Liver (tissue), 9 donors: ENCODE data around the gene USP24. TPM values are rescaled to one million over a fixed set of nuclear protein-coding genes. Genes with fewer than 3 reads are reported as not detected.

Experiments
- DNase-seq: peaks from one replicate; pipeline ENCODE4 v3.0.0-alpha.2; 2017; ENCODE audit warnings: low spot score
- H3K27ac ChIP-seq, 2 donors: one replicate each; pipeline ENCODE4 v1.7.0; 2013; ENCODE audit warnings: inconsistent platforms in 2 of 2, low read length in 2 of 2, control low read depth in 1 of 2, low read depth in 1 of 2, mild to moderate bottlenecking in 1 of 2
- H3K27me3 ChIP-seq, 4 donors: one replicate each; pipeline versions ENCODE4 v1.6.1 to v1.7.0; 2013; ENCODE audit warnings: low read length in 3 of 4, inconsistent platforms in 1 of 4, mild to moderate bottlenecking in 1 of 4, moderate library complexity in 1 of 4; ENCODE audit not compliant: control insufficient read depth in 4 of 4, insufficient read depth in 4 of 4
- H3K36me3 ChIP-seq, 4 donors: one replicate each; pipeline versions ENCODE4 v1.6.1 to v1.7.0; 2013; ENCODE audit warnings: low read length in 3 of 4, mild to moderate bottlenecking in 3 of 4, low read depth in 1 of 4, moderate library complexity in 1 of 4; ENCODE audit not compliant: control insufficient read depth in 4 of 4, insufficient read depth in 3 of 4
- H3K4me1 ChIP-seq, 4 donors: one replicate each; pipeline versions ENCODE4 v1.6.1 to v1.7.0; 2013; ENCODE audit warnings: low read length in 3 of 4, mild to moderate bottlenecking in 3 of 4, moderate library complexity in 1 of 4; ENCODE audit not compliant: control insufficient read depth in 4 of 4, insufficient read depth in 4 of 4
- H3K4me3 ChIP-seq, 3 donors: one replicate each; pipeline versions ENCODE4 v1.6.1 to v1.7.0; 2013; ENCODE audit warnings: low read length in 3 of 3, control low read depth in 1 of 3, low read depth in 1 of 3, mild to moderate bottlenecking in 1 of 3
- H3K9ac ChIP-seq, 2 donors: one replicate each; pipeline ENCODE4 v1.7.0; 2013; ENCODE audit warnings: low read length in 2 of 2, mild to moderate bottlenecking in 2 of 2, moderate library complexity in 2 of 2, control low read depth in 1 of 2, low read depth in 1 of 2
- H3K9me3 ChIP-seq, 4 donors: one replicate each; pipeline versions ENCODE4 v1.6.1 to v1.7.0; 2013; ENCODE audit warnings: low read length in 3 of 4; ENCODE audit not compliant: control insufficient read depth in 4 of 4
- ATF3 ChIP-seq: IDR thresholded peaks from 2 replicates; pipeline ENCODE4 v1.6.1; 2016; ENCODE audit warnings: antibody characterized with exemption
- EGR1 ChIP-seq, 2 donors: IDR thresholded peaks; 2 replicates each; pipeline ENCODE4 v1.6.1; 2016 to 2018; ENCODE audit warnings: antibody characterized with exemption in 2 of 2, low read depth in 2 of 2
- GABPA ChIP-seq, 2 donors: IDR thresholded peaks in 1 of 2; conservative IDR thresholded peaks in 1 of 2; 2 replicates each; pipeline ENCODE4 v1.6.1; 2016; ENCODE audit warnings: antibody characterized with exemption in 2 of 2, mild to moderate bottlenecking in 1 of 2, moderate library complexity in 1 of 2
- HNF4A ChIP-seq, 2 donors: conservative IDR thresholded peaks; 2 replicates each; pipeline ENCODE4 v1.6.1; 2016; ENCODE audit warnings: antibody characterized with exemption in 2 of 2, mild to moderate bottlenecking in 2 of 2
- JUND ChIP-seq, 2 donors: IDR thresholded peaks; 2 replicates each; pipeline ENCODE4 v1.6.1; 2016; ENCODE audit warnings: antibody characterized with exemption in 2 of 2
- NR2F2 ChIP-seq: IDR thresholded peaks from 2 replicates; pipeline ENCODE4 v1.6.1; 2016; ENCODE audit warnings: antibody characterized with exemption
- RAD21 ChIP-seq, 2 donors: IDR thresholded peaks; 2 replicates each; pipeline ENCODE4 v1.6.1; 2016; ENCODE audit warnings: antibody characterized with exemption in 2 of 2, mild to moderate bottlenecking in 2 of 2
- RXRA ChIP-seq, 2 donors: IDR thresholded peaks; 2 replicates each; pipeline ENCODE4 v1.6.1; 2017 to 2018; ENCODE audit warnings: antibody characterized with exemption in 2 of 2, mild to moderate bottlenecking in 1 of 2
- SP1 ChIP-seq: IDR thresholded peaks from 2 replicates; pipeline ENCODE4 v1.6.1; 2018; ENCODE audit warnings: antibody characterized with exemption, mild to moderate bottlenecking
- TAF1 ChIP-seq: conservative IDR thresholded peaks from 2 replicates; pipeline ENCODE4 v1.6.1; 2016; ENCODE audit warnings: antibody characterized with exemption, mild to moderate bottlenecking
- YY1 ChIP-seq: IDR thresholded peaks from 2 replicates; pipeline ENCODE4 v1.6.1; 2016; ENCODE audit warnings: antibody characterized with exemption, mild to moderate bottlenecking
- WGBS: extraction: QIAGEN DNeasy Blood & Tissue Kit; methylation state at CpG from one replicate; pipeline ENCODE4 v1.1.7; 2013; 5-methylcytosine and 5-hydroxymethylcytosine counted together
- polyA plus RNA-seq, 2 donors: library from polyadenylated mRNA; stranded (reverse) in 1 of 2; unstranded in 1 of 2; fragments of 200-250 nt in 1 of 2; fragments of >200 nt in 1 of 2; fragmentation: Nextera tagmentation in 1 of 2; extraction: Ambion mirVana in 1 of 2; gene quantifications; one replicate each; pipeline versions ENCODE4 v1.2.1 to v1.2.3, GENCODE V29; 2013 to 2015
- total RNA-seq, 2 donors: library from RNA; depleted of rRNA; stranded (reverse); fragments of >200 nt; gene quantifications; one replicate each; pipeline ENCODE4 v1.2.3, GENCODE V29; 2014
- TF ChIP-seq, protein P1 (sequence below): IDR thresholded peaks from 2 replicates; pipeline ENCODE4 v1.6.1; 2016; ENCODE audit warnings: antibody characterized with exemption
- TF ChIP-seq, protein P2 (sequence below): IDR thresholded peaks from 2 replicates; pipeline ENCODE4 v1.6.1; 2016; ENCODE audit warnings: antibody characterized with exemption, mild to moderate bottlenecking
- donor health status: healthy.
- donor health status: healthy.
- donor health status: healthy.
- donor health status: healthy.
- donor health status: healthy.

USP24 gene
- total and polyA plus RNA-seq, 4 donors: 7.0 to 75.8 (median 20.3) TPM

GRCh38 chr1:55087439-55087838 is 127.7 kb downstream of the USP24 start (continued):
- TF ChIP-seq, protein P1, sequence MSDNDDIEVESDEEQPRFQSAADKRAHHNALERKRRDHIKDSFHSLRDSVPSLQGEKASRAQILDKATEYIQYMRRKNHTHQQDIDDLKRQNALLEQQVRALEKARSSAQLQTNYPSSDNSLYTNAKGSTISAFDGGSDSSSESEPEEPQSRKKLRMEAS: no peak

GRCh38 chr1:55084257-55084656 is 130.9 kb downstream of the USP24 start:
- TF ChIP-seq TAF1 (no peak), SP1 (no peak), HNF4A (conservative IDR thresholded peaks at IDR 0.05) (no peak), RXRA (IDR thresholded peaks at IDR 0.05) (no peak), JUND (IDR thresholded peaks at IDR 0.05) (no peak), GABPA (IDR thresholded peaks at IDR 0.05 in 1 of 2, conservative IDR thresholded peaks at IDR 0.05 in 1 of 2) (no peak), NR2F2 (no peak), ATF3 (no peak), RAD21 (IDR thresholded peaks at IDR 0.05) (no peak), YY1 (no peak), EGR1 (IDR thresholded peaks at IDR 0.05; ENCODE audit: low read depth in 2 of 2) (no peak)
- TF ChIP-seq, protein P2, sequence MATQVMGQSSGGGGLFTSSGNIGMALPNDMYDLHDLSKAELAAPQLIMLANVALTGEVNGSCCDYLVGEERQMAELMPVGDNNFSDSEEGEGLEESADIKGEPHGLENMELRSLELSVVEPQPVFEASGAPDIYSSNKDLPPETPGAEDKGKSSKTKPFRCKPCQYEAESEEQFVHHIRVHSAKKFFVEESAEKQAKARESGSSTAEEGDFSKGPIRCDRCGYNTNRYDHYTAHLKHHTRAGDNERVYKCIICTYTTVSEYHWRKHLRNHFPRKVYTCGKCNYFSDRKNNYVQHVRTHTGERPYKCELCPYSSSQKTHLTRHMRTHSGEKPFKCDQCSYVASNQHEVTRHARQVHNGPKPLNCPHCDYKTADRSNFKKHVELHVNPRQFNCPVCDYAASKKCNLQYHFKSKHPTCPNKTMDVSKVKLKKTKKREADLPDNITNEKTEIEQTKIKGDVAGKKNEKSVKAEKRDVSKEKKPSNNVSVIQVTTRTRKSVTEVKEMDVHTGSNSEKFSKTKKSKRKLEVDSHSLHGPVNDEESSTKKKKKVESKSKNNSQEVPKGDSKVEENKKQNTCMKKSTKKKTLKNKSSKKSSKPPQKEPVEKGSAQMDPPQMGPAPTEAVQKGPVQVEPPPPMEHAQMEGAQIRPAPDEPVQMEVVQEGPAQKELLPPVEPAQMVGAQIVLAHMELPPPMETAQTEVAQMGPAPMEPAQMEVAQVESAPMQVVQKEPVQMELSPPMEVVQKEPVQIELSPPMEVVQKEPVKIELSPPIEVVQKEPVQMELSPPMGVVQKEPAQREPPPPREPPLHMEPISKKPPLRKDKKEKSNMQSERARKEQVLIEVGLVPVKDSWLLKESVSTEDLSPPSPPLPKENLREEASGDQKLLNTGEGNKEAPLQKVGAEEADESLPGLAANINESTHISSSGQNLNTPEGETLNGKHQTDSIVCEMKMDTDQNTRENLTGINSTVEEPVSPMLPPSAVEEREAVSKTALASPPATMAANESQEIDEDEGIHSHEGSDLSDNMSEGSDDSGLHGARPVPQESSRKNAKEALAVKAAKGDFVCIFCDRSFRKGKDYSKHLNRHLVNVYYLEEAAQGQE: no peak
- TF ChIP-seq, protein P1: no peak
- WGBS: 98% methylated on average over 7 of the region's 7 CpGs
- H3K4me1 ChIP-seq: no peaks in the 10 kb centered on the region
- no peak overlapping the region for H3K4me3 ChIP-seq
- H3K27me3 ChIP-seq: no peaks in the 10 kb centered on the region
- no peaks in the 10 kb centered on the region for H3K9me3 ChIP-seq
- DNase-seq: no peak
- peaks cover 10 to 81% (median 72%) of the 10 kb centered on the region in 4 donors for H3K36me3 ChIP-seq
- H3K27ac ChIP-seq: no peak overlapping the region
- H3K9ac ChIP-seq: no peak overlapping the region

GRCh38 chr1:55081905-55082296 is 133.3 kb downstream of the USP24 start:
- H3K27me3 ChIP-seq: no peaks in the 10 kb centered on the region
- no peak for TF ChIP-seq SP1
- no peak overlapping the region for H3K4me3 ChIP-seq
- no peak overlapping the region for H3K27ac ChIP-seq
- no peaks in the 10 kb centered on the region for H3K4me1 ChIP-seq
- WGBS: 67% methylated on average over 2 of the region's 2 CpGs
- H3K9ac ChIP-seq: no peak overlapping the region
- H3K36me3 ChIP-seq: peaks cover 8 to 81% (median 70%) of the 10 kb centered on the region in 4 donors
- no peaks in the 10 kb centered on the region for H3K9me3 ChIP-seq
- DNase-seq: no peak
